H4 (cell line): Measurements from ENCODE around the gene THEMIS. TPM values are rescaled to one million over a fixed set of nuclear protein-coding genes. Genes with fewer than 3 reads are reported as not detected.
"Not testable (repeated sequence)": the region's sequence is repeated elsewhere in the genome, so short reads cannot be mapped to it uniquely, and the experiment has no call there.

ENCODE experiments used
- DNase-seq: peaks from one replicate; pipeline ENCODE4 v3.0.0-alpha.2; 2015; ENCODE audit warnings: low spot score
- total RNA-seq: library from RNA; depleted of rRNA; stranded (reverse); fragments of >200 nt; shearing (Covaris generic); gene quantifications from 2 replicates; pipeline ENCODE4 v1.2.3, GENCODE V29; 2014

Gene THEMIS
- total RNA-seq, 1 experiment from 2014 or later: not detected

DNA sequence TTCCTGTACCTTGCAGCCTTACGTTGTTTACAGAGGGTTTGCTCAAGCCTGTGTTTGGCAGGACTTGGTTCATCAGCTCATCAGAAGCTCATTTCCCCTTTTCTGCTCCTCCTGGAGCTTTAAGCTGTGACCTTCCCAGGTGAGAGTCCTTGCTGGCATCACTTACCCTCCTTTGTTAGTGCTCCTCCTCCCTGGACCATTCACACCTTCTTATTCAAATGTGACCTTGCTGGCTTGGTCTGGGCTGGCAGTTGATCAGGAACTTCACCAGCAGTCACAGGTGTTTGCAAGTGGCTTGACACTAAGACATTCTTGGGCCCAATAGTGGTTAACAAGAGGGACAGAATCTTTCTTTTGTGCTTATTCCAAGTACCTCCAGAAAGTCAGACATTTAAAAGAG is 175.0 kb downstream of the THEMIS start:
- no peak for DNase-seq

DNA sequence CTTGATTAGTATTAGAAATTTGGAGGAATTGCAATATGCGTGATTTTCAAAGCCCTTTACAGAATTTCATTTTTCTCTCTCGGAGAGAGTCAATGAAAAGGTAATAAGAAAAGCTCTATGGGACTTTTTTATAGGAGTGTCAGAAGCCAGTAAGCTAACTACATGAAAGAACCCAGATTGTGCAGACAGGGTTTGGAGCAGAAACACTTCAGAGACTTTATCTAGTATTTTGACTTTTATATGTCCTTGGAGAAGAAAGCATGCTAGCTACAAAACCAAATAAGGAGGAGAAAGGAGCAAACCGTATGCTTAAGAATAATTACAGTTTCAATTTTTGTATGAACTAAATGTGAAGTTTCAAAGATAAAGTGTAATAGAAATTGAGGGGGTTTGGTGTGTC is 182.2 kb downstream of the THEMIS start:
- no peak for DNase-seq

DNA sequence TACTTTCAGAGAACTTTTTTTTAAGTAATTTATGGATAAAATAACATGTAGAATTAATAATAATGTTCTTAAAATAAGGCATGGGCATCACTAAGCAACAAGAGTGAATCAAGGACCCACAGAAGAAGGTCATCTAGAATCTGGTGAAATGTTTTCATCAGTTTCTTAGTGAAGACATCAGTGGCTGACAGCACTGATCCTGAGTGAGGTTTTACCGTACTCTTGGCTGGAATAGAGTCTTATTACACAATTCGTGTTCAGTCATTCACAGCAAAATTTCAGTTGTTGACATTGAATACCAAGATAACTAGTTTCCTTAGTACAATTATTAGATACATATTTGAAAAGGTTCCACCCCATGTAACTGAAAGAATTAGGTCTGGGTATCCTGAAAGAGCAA is 183.5 kb downstream of the THEMIS start:
- DNase-seq: no peak

DNA sequence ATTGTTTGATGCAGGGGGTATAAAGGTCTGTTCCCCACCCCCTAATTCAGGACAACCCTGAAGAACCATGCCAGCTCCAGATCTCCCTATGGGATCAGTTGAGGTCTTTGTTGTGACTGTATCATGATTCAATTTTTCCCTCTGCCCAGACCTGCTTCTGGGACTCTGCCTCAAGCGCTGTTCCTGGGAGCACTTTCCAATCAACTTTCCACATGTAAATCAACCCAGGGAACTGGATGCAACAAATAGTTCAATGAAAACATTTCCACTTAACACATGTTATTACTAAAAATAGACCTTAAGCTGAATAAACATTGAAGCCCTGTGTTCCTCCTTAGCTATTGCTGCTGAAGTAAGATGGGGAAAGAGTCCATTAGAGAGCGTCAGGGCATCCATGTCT is 184.4 kb downstream of the THEMIS start:
- DNase-seq: no peak

DNA sequence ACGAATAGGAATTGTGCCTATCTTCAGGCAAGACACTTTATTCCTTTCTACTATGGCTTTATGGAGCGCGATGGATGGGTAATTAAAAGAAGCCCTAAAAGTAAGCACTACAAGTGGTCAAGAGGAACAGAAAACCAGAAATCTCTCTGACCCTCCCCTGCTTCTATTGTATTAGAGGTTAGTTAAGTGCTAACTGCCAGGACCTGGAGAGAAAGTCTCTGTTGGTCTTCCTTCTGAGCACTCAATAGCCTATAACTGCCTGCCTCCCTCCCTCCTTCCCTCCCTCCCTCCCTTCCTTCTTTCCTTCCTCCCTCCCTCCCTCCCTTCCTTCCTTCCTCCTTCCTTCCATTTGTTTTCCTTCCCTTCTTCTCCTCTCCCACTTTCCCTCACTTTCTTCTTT is 190.2 kb downstream of the THEMIS start:
- DNase-seq: no peak

DNA sequence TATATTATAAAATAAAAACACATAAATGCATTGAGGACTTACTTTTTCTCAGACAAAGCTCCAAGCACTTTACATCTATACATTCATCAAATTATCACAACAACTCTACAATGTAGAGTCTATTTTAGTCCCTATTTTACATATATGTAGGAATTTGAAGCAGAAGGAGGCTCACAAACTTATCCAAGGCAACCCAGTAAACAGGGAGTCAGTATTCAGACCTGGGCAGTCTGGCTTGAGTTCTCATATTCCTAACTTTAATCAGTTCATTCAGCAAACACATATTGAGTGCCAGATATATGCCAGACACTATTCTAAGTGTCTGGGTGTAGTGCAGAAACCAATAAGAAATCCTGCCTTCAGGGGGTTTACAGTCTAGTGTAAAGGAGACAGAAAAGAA is 194.6 kb downstream of the THEMIS start:
- no peak for DNase-seq

DNA sequence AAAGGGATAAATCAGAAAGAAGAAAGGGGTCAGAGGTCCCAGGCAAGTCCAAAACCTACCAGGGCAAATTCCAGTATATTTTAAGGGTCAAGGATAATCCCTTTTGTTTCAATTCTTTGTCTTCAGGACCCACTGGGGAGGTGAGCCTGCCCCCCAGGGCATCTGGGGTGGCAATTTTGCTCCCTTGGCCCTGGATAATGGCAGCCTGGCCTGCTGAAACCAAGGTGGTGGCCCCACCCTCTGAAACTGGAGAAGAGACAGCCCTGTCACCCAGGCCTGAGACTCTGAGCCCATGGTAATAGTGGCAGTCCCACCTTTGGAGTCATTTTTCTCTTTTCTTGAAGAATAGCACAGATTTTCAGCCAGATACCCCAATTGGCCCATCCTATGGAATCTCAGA is 205.8 kb downstream of the THEMIS start:
- DNase-seq: no peak

DNA sequence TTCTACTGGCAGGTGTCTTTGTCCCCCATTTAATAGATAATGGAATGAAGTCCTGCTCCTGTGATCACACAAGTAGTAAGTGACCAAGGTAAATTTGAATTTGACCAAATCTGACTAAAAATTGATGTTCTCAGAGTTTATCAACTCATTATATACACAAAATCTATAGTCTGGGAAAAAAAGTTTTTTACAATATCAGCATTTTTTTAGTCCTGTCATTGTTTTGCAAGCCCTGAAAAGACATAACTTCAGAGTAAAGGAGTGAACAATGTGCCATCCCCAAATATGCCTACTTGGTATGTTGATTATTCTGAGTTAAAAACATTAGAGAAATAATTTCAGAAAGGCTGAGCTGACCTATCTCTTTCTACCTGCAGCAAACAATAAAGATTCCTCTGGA is 209.7 kb downstream of the THEMIS start:
- no peak for DNase-seq

DNA sequence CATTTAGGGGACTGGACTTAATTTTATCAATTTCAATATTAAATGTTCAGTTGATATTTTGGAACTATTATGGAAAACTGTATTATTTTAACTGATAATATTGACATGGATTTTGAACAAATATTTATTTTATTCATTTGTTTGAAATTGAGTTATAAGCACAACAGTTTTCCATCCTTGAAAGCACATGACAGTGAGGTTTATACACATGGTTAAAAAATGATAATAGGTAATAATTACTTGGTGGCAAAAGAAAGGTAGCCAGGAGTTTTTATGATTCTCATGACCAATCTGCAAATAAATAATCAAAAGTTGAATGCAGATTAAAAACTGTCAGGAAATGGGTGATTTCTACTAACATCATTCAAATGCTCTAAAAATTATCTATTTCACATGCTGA is 210.3 kb downstream of the THEMIS start:
- DNase-seq: no peak

DNA sequence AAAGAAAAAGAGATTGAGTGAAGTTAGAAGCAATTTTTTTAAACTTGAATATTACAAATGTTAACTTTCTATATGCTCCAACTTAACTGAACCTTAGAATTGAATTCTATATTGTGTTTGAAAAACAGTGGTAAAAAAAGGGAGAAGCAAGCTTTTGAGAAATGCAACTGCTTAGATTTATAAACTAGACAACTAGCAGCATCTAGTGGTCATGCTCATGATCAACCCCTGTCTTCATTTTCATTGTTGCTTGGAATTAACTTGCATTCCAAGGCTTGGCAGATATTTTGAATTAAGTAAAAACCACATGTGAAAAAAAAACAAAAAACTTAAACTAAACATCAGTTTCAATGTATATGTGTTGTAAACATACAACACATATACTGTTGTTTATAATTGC is 210.8 kb downstream of the THEMIS start:
- peak; percentile 3 for DNase-seq

DNA sequence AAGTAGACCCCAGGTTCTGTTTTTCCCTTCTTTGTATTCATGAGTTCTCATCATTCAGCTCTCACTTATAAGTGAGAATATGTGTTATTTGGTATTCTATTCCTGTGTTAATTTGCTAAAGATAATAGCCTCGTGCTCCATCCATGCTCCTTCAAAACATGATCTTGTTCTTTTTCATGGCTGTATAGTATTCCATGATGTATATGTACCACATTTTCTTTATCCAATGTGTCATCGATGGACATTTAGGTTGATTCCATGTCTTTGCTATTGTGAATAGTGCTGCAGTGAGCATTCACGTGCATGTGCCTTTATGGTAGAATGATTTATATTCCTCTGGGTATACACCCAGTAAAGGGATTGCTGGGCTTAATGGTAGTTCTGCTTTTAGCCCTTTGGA is 213.4 kb downstream of the THEMIS start:
- not testable (repeated sequence) for DNase-seq

DNA sequence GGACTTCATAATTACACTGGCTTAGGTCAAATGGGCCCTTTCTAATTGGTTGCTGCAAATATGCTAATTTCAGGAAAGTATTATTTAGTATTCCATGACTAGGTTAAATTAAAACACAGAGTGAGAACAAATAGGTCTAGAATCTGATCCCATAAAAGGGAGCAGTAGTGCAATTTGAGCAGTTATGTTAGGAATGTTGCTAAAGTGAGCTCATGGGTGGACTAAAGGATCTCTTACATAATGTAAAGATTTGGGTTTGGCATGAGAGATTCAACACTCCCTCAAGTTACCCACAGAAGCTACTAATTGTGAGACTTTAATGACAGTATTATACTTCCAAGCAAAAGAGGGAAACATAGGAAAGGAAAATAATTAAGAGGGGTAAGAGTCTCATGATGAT is 214.8 kb downstream of the THEMIS start:
- DNase-seq: no peak

DNA sequence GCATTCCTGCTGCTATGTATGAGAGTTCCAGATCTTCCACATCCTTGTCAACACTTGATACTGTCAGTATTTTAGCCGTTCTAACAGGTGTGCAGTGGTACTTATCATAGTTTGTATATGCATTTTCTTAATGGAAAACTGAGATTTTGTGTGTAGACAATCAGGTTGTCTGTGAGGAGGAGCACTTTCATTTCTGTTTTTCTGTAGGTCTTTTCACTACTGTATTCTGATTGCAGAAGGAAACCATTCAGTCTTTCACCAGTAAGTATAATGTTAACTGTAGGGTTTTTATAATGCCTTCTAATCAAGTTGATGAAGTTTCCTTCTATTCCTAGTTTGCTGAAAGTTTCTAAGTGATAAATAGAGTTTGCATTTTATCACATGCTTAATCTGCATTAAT is 216.4 kb downstream of the THEMIS start:
- no peak for DNase-seq
